GM21367 (cell line): ENCODE results near the gene BABAM2.

ENCODE experiments used
- ATAC-seq: cut with Tn5 transposase; IDR thresholded peaks from one replicate; pipeline ENCODE4 v1.9.1; 2021; ENCODE audit not compliant: unreplicated experiment

BABAM2 gene

GRCh38 chr2:27906074-27906473 is 15.5 kb downstream of the BABAM2 start:
- ATAC-seq, result no peak

GRCh38 chr2:27907547-27907946 is 17.0 kb downstream of the BABAM2 start:
- ATAC-seq, result no peak

GRCh38 chr2:27909901-27910300 is 19.4 kb downstream of the BABAM2 start:
- ATAC-seq, result no peak

GRCh38 chr2:27911458-27912210 is 21.1 kb downstream of the BABAM2 start:
- ATAC-seq, result no peak

- no peak for ATAC-seq
Measured at GRCh38 chr2:27912512-27912911, 22.0 kb downstream of the BABAM2 start.

GRCh38 chr2:27914041-27914804 is 23.7 kb downstream of the BABAM2 start:
- ATAC-seq, result no peak

- ATAC-seq, result no peak
Measured at GRCh38 chr2:27914805-27915175, 24.3 kb downstream of the BABAM2 start.

- ATAC-seq, result no peak
Measured at GRCh38 chr2:27915191-27915590, 24.7 kb downstream of the BABAM2 start.

- no peak for ATAC-seq
Measured at GRCh38 chr2:27915874-27916273, 25.3 kb downstream of the BABAM2 start.

GRCh38 chr2:27916293-27916995 is 25.9 kb downstream of the BABAM2 start:
- ATAC-seq, result no peak

- no peak for ATAC-seq
Measured at GRCh38 chr2:27920148-27920885, 29.8 kb downstream of the BABAM2 start.

- ATAC-seq, result no peak
Measured at GRCh38 chr2:27921424-27921823, 30.9 kb downstream of the BABAM2 start.

- no peak for ATAC-seq
Measured at GRCh38 chr2:27921880-27922547, 31.5 kb downstream of the BABAM2 start.

- ATAC-seq, result no peak
Measured at GRCh38 chr2:27922842-27923241, 32.3 kb downstream of the BABAM2 start.

GRCh38 chr2:27925766-27926472 is 35.4 kb downstream of the BABAM2 start:
- ATAC-seq, result no peak

GRCh38 chr2:27929916-27930486 is 39.5 kb downstream of the BABAM2 start:
- ATAC-seq, result no peak

GRCh38 chr2:27931361-27931950 is 40.9 kb downstream of the BABAM2 start:
- ATAC-seq, result no peak

GRCh38 chr2:27932396-27932795 is 41.9 kb downstream of the BABAM2 start:
- no peak for ATAC-seq

GRCh38 chr2:27935026-27935425 is 44.5 kb downstream of the BABAM2 start:
- ATAC-seq, result no peak
